HG03108 (cell line): ENCODE measurements around the gene ANXA8.
"Not testable (repeated sequence)": the region's sequence is repeated elsewhere in the genome, so short reads cannot be mapped to it uniquely, and the experiment has no call there.

Experiments
- ATAC-seq: cut with Tn5 transposase; IDR thresholded peaks from one replicate; pipeline ENCODE4 v1.9.1; 2021; ENCODE audit warnings: moderate library complexity; ENCODE audit not compliant: unreplicated experiment

Gene ANXA8

DNA sequence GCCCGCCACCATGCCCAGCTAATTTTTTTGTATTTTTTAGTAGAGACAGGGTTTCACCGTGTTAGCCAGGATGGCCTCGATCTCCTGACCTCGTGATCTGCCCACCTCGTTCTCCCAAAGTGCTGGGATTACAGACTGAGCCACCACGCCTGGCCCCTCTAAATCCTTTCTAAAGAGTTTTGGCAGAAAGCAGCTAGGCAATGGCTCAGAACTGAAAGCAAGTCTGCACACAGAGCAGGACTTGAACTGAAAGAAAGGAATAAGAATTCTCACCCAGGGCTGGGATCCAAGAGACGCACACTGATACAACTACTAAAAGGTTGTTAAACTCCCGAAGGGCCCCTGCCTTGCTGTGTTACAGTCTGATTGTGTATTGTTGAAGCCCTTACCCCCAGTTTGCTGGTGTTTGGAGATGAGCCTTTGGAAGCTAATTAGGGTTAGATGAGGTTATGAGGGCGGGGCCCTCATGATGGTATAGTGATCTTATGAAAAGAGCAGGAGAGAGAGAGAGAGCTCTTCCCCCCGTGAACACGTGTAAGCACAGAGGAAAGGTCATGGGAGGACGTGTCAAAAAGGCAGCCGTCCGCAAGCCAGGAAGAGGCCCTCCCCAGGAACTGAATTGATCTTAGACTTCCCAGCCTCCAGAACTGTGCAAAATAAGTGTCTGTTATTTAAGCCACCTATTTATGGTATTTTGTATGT, 18.5 kb downstream of the ANXA8 start:
- not testable (repeated sequence) for ATAC-seq

- not testable (repeated sequence) for ATAC-seq
Observed at GRCh38 chr10:47462577-47463358, 21.1 kb downstream of the ANXA8 start.

DNA sequence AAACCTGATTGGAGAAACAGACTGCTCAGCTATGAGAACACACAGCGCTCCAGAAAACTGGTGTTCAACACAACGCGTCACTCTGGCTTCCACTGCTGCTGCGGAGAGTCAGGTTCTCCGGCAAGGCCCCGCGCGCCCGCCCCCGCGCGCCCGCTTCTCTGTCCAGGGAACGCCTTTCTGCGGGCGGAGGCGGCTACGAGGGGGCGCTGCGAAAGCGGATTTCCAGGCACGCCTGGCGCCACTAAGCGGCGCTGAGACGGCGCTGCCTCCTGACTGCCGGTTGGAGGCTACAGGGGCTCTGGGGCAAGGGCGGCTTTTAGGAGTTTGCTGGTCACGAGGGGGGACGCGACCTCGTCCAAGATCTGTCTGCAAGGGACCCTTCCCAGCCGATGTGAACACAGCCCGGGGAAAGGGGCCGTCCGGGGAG, 22.6 kb downstream of the ANXA8 start:
- ATAC-seq = not testable (repeated sequence)

GRCh38 chr10:47458466-47459154, 25.3 kb downstream of the ANXA8 start:
- ATAC-seq = no peak

GRCh38 chr10:47457826-47458225, 26.1 kb downstream of the ANXA8 start:
- no peak for ATAC-seq

- no peak for ATAC-seq
Observed at GRCh38 chr10:47457528-47457820, 26.4 kb downstream of the ANXA8 start.

- no peak for ATAC-seq
Observed at GRCh38 chr10:47456794-47457527, 27.0 kb downstream of the ANXA8 start.

DNA sequence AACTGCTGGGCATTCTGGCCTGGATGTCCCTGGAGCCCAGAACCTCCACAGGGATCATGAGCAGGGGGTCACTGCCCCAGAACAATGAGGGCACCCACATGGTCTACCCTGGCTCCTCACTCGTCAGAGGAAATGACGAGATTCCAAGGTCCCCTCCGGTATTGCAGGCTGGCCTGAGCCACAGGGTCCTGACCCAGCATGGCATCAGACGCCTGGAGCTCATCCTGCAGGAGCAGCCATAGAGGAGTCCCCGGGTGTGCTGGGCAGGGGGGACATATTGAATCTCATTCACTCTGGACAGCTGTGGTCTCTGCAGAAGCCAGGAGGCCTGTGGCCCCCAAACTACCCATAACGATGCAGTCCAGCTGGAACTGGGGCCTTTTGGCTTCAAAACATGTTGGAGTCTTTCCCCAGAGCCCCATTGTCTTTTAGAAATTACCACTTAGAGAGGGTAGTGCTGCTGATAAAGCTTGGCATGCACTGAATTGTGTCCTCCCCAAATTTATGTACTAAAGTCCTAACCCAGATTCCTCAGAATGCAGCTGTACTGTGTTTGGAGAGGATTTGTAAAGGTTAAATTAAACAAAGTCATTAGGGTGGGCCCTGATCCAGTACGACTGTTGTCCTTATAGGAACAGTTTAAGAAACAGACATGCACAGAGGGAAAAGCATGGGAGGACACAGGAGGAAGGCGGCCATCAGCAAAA, 27.7 kb downstream of the ANXA8 start:
- no peak for ATAC-seq

DNA sequence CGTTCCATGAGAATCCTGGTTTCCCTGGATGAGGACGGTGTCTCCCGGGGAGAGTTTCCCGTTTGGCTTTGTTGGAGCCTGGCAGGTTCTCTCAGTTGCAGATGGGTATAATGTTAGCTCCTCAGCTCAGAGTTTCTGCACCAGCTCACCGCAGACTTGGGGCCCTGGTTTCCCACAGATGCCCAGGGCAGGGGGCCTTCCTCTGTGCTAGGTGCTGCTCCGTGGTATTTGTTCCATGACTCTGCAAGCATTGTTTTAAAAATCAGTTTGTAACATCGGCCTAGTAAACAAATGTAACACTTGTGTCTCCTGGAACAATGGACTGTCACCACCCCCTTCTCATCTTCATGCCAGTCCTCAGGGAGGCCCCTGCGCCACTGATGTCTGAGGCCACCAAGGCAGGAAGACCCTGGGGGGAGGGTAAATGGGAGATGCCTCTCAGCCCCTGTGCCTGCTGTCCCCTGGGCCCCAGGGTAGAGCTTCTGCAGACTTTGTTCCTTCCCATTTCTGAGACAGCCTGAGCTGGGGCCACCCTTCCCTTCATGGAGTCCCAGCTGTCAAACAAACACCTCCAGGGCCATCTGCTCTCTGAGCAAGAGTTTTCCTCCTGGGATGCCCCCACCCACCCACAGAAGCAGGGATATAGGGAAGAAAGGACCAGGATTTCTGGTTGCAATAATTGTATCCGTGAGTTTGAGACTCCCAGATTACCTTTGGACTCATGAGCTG, 28.4 kb downstream of the ANXA8 start:
- not testable (repeated sequence) for ATAC-seq

DNA sequence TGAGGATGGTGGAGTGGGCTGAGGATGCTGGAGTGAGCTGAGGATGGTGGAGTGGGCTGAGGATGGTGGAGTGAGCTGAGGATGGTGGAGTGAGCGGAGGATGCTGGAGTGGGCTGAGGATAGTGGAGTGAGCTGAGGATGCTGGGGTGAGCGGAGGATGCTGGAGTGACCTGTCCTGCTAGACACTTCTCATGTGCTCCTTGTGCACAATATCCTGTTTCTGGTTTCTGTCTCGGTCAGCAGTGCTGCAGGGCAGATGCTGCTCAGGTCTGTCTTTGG, 29.2 kb downstream of the ANXA8 start:
- ATAC-seq = no peak

DNA sequence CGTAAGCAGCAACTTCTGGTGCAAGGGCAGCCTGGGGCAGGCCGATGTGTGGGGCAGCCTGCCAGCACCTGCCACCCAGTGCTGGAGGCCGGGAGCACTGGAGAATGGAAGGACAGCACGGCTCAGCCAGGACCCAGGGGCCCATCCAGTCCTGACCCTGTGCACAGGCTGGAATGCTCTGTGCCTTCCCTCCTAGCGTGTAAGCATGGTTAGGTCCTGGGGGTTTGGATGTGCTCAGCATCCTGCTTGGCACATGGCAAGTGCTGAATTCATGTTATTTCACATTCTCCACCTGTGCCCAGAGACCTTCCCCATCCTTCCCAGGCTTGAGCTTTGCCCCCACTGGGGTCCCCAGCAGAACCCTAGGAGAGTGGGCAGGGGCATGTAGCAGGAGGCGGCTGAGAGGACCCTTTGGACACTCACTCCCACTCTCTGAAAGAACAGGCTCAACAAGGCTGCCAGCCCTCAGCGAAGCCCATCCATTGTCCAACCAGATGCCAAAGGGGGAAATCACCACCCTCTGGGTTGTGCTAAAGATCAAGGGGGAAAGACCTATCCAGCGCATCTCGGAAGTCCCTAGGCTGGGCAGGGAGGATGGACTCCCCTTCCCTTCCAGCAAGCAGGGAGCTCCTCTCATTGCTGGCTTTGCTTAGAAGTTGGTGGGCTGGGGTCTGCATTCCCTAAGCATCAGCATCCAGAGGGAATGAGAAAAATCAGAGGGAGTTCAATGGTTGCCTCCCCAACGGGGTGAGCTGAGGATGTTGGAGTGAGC, 29.7 kb downstream of the ANXA8 start:
- ATAC-seq = no peak

DNA sequence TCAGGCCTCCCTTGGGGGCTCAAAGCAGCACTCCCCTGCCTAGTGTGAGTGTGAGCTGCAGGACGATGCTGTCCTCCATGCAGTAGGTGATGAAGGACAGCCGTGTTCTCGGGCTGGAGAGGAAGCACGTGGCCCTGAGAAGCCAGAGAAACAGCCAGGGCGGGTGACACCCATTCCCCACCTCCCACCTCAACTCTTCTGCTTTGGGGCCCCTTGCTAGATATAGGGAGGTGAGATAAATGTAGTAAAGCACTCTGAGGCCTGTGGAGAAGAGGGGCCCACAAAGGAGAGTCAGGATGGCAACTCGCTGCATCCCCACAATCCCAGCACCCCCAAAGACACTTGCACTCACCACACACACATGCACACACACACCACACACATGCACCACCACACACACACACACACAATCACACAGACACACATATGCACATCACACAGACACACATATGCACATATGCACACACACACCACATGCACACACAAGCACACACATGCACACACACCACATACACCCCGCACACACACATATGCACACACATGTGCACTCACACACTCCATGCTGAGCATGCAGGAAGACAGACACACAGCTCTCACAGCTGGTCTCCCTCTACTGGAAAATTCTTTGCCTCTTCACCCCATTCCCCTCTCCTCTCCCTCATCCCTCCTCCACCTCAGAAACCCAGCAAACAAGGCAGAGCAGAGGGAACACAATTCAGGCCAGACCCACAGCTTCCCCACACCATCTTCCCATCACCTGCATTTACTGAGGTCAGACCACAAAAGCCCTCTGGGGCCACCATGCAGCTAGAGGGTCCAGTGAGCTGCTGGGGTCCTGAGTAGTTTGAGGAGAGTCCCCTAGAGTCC, 30.5 kb downstream of the ANXA8 start:
- ATAC-seq = no peak

GRCh38 chr10:47452495-47453140, 31.3 kb downstream of the ANXA8 start:
- no peak for ATAC-seq

- ATAC-seq = no peak
Observed at GRCh38 chr10:47451998-47452494, 31.9 kb downstream of the ANXA8 start.

DNA sequence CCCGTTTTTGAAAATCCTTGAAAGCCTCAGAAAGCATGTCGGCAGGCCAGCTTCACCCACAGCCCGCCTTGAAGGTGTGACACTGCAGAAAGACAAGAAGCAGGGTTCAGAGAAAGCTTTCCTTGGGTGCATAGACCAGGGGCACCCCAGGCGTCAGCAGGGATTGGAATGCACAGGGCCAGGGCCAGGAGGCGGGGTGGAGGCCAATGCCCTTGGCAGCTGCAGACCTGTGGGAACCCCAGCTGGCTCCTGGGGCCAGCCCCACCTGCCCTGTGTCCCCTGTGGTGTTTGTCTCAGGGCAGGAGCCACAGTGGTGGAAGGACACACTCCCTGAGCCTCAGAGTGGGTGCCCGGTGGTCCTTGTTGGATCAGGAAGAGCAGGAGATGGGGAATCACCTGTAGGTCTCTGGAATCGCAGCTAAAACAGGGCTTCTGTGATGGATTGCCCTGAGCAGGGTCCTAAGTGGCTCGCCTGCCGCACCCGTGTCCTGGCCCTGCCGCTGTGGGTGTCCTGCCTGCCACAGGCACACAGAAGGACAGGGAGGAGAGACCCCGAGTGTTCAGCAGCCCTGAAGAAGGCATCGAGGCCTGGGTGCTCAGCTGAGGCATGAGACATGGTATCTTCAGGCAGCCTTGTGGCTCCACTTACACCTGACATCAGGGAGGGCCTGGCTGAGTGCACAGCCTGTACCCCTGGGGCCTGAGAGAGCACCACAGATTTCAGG, 32.5 kb downstream of the ANXA8 start:
- ATAC-seq = no peak

DNA sequence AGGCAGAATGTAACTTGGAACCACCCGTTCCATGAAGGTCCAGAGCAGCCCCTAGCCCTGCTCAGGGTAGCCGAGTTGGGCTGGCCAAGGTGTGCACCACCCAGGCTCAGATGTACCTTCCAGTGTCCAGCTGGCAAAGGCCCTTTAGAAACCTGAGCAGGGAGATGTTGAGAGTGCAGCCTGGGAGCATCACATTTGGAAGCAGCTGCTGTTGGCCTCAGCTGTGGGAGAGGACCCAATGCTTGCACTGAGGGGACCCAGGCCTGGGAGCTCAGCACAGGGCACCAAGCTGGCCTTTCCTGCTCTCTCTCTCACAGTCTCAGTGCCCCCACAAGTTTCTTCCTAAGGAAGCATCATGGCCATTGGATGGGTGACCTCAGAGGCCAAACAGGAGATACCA, 33.5 kb downstream of the ANXA8 start:
- ATAC-seq = no peak

- ATAC-seq = no peak
Observed at GRCh38 chr10:47449979-47450378, 33.9 kb downstream of the ANXA8 start.
